GM11168 (cell line): ENCODE data around the gene SPATA31E1.
"Not testable (repeated sequence)": the region's sequence is repeated elsewhere in the genome, so short reads cannot be mapped to it uniquely, and the experiment has no call there.

Source experiments
- in situ Hi-C: fragments of 300-500 bp; cut with MboI; formaldehyde crosslinking; loops from one replicate; pipeline ENCODE4 v1.12.0; 2022; ENCODE audit warnings: low sequenced_read_pairs; ENCODE audit not compliant: unreplicated experiment

The SPATA31E1 gene

DNA sequence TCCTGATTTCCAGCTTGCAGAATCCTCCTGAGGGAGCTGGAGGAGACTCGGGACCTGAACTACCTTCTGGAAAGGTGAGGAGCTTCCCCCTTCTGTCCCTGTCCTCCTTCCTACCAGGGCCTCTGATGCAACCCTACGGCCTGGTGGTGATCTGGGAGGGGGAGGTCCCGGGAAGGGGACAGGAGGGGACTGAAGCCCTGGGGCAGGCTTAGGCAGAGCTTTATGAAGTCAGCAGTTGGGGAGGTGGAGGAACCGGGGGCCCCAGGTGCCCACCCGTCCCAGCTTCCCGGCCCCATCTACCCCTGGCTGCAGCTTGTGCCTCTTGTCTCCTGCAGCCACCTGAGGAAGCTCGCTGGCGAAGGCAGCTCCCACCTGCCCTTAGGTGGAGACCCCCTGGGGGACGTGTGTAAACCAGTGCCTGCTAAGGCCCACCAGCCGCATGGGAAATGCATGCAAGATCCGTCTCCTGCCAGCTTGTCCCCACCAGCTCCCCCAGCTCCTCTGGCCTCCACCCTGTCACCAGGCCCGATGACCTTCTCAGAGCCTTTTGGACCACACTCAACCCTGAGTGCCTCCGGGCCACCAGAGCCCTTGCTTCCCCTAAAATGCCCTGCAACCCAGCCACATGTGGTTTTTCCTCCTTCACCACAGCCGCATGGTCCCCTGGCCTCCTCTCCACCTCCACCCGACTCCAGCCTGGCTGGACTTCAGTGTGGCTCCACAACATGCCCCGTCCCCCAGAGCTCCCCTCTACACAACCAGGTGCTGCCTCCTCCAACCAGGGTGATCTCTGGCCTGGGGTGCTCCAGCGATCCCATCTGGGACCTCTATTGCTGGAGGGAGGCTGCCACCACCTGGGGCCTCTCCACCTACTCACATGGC is 2.1 kb downstream of the SPATA31E1 start:
- in situ Hi-C loops: no loop called here

DNA sequence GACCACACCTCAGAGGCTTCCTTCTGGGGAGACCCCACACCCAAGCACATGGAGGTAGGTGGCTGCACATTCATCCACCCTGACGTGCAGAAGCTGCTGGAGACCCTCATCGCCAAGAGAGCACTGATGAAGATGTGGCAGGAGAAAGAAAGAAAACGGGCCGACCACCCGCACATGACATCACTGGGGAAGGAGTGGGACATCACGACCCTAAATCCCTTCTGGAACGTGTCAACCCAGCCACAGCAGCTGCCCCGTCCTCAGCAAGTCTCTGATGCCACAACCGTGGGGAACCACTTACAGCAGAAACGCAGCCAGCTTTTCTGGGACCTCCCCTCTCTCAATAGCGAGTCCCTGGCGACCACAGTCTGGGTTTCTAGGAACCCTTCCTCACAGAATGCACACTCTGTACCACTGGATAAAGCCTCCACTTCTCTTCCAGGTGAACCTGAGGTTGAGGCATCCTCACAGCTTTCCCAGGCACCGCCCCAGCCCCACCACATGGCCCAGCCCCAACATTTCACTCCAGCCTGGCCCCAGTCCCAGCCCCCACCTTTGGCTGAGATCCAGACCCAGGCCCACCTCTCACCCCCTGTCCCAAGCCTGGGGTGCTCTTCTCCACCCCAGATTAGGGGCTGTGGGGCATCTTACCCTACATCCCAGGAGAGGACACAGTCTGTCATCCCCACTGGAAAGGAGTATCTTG is 3.0 kb downstream of the SPATA31E1 start:
- in situ Hi-C loops: no loop called here

DNA sequence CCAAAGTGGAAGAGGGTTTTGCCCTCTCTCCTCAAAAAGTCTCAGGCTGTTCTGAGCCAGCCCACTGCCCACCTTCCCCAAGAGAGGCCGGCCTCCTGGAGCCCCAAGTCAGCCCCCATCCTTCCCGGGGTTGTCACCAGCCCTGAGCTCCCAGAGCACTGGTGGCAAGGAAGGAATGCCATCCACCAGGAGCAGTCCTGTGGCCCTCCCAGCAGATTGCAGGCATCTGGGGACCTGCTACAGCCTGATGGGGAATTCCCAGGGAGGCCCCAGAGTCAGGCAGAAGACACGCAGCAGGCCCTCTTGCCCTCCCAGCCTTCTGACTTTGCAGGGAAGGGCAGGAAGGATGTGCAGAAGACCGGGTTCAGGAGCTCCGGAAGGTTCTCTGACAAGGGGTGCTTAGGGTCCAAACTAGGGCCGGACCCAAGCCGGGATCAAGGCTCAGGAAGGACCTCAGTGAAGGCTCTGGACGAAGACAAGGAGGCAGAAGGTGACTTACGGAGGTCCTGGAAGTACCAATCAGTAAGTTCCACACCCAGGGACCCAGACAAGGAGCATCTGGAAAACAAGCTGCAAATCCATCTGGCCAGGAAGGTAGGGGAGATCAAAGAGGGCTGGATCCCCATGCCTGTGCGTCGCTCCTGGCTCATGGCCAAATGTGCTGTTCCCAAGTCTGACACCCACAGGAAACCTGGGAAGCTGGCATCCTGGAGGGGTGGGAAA is 3.7 kb downstream of the SPATA31E1 start:
- in situ Hi-C loops: no loop called here

DNA sequence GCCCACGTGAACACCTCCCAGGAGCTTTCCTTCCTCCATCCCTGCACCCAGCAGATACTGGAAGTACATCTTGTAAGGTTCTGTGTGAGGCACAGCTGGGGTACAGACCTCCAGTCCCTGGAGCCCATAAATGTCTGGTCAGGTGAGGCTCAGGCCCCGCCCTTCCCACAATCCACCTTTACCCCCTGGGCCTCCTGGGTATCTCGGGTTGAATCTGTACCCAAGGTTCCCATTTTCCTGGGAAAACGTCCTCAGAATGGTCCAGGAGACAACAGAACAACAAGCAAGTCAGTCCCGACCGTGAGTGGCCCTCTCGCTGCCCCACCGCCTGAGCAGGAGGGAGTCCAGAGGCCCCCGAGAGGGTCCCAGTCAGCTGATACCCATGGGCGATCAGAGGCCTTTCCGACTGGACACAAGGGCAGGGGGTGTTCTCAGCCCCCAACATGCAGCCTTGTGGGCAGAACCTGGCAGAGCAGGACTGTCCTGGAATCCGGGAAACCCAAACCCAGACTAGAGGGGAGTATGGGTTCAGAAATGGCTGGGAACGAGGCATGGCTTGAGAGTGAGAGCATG is 4.3 kb downstream of the SPATA31E1 start:
- in situ Hi-C loops: no loop called here

DNA sequence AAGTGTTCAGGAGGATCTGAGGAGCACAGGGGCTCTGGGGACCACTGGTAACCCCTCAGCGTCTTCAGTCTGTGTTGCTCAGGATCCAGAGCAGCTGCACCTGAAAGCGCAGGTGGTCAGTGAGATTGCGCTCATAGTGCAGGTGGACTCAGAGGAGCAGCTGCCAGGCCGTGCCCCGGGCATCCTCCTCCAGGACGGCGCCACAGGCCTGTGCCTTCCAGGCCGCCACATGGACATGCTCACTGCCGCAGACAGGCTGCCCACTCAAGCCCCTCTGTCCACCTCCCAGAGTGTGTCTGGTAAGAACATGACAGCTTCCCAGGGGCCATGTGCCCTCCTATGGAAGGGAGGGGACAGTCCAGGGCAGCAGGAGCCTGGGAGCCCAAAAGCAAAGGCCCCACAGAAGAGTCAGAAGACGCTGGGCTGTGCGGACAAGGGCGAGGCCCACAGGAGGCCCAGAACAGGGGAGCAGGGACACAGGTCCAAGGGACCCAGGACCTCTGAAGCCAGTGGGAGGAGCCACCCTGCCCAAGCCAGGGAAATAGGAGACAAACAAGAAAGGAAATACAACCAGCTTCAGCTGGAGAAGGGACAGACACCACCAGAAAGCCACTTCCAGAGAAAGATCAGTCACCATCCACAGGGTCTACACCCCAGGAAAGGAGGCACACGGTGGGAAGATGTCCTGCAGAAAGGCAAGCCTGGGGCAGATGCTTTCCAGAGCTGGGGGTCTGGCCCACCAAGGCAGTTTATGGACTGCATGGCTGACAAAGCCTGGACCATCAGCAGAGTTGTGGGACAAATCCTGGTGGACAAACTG is 5.2 kb downstream of the SPATA31E1 start:
- in situ Hi-C loops: no loop called here

DNA sequence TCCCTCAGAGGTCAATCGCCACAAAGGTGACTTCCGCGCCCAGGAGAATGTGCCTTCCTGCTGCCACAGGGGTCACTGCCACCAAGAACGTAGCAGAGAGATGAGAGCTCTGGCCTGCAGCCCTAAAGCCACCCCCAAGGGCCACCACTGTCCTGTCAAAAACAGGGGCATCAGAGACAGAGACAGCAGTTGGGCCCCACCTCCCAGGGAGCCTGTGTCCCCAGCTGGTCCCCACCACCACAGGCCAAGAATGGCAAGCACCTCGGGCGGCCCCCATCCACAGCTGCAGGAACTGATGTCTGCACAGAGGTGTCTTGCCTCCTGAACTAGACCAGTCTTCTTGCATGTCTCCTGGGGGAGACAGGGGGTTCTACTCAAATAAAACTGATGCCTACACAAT is 5.8 kb downstream of the SPATA31E1 start:
- in situ Hi-C loops: no loop called here

DNA sequence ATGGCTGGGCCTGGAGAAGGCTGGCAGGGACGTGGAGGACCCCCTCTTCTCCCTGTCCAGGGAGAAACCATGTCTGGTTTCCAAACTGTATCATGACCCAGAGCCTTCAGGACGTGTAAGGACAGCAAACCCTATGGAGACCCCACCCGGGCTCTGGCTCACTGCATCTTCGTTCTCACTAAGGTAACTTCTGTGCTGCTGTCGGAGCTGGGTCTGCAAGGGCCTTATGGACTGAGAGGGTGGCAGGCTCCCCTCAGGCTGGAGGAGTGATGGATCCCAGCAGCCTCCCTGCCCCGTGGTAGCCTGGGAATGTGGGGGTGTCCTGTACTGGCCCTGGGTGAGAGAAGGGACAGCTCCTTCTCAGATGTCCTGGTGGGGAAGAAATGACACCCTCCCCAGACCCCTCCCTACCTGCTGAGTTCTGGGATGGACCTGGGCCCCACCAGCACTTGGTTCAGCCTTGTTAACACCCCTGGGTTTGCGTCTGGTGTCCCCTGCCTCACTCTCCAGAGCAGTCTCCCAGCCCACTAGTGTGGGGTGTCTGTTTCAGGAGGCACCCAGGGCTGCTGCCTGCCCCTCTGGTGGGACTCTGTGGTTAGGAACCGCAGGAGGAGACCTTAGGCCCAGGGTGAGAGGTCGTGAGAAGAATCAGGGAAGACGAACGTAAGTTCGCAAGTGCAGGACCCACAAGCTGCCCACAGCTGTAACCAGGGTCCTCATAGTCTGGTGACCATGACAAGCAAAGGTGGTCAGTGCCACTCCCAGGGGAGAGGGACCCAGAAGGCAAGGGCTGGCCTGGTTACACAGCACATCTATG is 6.6 kb downstream of the SPATA31E1 start:
- in situ Hi-C loops: no loop called here

DNA sequence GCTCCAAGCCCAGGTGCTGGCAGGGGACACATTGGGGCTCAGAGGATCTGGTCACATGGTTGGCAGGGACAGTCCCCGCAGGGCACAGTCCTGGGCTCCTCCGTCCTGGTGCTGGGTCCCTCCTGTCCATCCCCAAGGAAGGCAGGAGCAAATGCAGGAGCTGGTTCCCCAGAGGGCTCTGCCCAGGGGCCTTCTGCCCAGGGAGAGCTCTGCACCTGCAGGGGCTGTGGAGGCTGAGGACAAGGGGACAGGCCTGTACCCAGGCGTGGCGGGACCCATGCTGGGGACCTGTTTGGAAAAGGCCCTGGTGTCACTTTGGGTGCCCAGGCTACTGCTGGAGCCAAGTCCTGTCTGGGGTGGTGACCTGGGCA is 7.2 kb downstream of the SPATA31E1 start:
- in situ Hi-C loops: no loop called here

DNA sequence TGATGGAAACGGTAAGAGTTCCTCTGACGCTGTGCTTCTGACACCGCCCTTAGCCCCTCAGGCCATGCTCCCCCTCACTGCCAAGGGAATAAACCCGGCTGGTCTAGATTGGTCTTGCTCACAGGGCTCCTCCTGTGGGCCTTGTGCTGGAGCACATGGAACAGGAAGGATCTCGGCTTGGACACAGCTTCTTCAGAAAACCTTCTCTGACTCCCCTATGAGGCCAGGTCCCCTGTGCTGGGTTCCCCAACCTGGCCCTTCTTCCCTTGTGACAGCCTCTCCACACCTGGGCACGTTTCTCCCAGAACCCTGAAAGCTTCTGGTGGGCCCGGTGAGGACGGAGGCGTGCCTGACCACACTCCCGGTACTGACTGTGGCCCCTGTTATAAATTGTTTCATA is 8.2 kb downstream of the SPATA31E1 start:
- in situ Hi-C loops: no loop called here

DNA sequence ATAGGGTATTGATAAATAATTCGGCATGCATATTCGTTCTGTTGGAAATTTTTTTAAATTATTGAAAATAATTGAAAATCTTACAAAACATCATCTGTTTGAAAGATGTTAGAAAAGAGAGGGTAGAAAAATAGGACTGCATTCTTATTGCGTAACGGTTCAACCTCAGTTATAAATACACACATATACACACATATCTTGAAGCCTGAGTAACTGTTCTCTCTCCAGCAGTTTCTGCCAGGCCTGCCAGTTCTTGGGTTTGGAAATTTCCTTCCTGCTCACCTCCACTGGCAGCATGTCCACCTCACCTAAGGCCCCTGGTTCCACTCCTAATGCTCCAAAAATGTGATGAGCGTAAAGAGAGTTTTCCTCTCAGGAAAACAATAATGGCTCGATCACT is 9.1 kb downstream of the SPATA31E1 start:
- in situ Hi-C loops: no loop called here

DNA sequence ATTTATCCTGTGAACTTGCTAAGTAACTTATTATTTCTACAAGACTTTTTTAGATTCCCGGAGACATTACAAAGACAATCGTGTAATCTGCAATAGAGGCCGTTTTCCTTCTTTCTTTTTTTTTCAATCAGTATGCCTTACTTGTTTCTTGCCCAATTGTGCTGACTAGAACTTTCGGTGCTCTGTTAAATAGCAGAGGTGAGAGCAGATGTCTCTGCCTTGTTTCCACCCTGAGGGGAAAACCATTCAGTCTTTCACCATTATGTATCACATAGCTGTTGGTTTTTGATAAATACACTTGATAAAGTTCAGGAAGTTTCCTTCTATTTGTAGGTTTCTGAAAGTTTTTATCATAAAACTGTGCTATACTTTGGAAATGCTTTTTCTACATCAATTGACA is 10.3 kb downstream of the SPATA31E1 start:
- in situ Hi-C loops: no loop called here

DNA sequence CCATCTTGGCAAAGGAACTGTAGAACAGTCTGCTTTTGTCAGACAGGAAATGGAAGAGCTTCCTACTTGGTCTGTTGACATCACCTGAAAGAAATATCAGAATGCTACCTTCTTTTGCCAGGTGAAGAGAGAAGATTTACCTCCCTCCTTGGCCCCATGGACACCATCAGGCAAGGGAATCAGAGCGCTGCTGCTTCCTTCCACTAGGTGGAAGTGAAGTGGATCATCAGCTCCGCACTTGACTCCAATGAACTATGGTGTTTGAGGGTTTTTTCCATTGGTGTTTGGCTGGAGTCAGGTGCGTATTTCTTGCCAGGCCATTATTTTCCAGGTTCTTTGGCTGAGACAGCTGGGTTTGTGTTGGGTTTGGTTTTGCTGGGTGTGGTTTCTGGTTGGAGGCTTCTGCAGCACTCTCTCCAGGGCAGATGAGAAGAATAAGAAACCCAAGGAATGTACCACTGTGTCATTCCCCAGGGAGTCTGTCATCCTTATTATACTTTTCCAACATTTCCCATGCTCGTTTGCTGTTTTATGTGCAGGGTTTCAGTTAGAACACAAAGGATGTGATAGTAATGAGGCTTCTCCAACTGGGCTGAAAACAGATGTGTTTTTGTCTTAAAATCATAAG is 12.4 kb downstream of the SPATA31E1 start:
- in situ Hi-C loops: no loop called here

DNA sequence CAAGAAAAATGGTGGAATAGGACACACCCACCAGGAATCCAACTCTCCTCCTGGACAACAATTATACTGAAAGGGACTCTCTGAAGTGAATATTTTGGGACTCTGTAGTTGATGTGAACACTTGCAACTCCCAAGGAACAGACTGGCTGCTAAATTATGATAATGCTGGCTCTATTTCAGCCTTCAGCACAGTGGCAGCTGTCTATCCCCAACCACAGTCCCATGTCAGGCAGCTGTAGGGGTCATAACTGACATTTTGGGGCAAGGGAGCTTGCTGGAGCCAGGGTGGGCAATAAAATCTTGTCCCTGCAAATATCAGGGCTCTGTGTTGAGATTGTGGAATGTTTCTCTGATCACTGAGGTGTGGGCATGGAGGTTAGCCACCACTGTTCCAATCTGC is 14.2 kb downstream of the SPATA31E1 start:
- in situ Hi-C loops: no loop called here

DNA sequence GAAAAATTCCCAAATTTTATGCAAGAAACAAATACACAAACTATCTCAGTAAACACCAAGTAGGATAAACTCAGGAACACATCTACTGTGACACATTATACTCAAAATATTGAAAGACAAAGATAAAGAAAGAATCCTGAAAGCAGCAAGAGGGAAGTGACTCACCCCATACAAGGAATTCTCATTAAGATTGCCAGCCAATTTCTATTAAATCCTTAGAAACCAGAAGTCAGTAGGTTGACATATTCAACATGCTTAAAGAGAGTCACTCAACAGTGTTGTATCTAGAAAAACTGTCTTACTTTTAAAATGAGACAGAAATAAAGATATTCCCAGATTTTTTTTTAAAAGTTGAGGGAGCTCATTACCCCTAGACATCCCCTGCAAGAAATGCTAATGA is 15.5 kb downstream of the SPATA31E1 start:
- in situ Hi-C loops: no loop called here

DNA sequence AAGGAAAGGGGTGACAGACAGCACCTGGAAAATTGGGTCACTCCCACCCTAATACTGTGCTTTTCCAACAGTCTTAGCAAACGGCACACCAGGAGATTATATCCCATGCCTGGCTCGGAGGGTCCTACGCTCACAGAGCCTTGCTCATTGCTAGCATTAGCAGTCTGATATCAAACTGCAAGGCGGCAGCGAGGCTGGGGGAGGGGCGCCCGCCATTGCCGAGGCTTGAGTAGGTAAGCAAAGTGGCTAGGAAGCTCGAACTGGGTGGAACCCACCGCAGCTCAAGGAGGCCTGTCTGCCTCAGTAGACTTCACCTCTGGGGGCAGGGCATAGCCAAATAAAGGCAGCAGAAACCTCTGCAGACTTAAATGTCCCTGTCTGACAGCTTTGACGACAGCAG is 19.7 kb downstream of the SPATA31E1 start:
- in situ Hi-C loops: not testable (repeated sequence)

DNA sequence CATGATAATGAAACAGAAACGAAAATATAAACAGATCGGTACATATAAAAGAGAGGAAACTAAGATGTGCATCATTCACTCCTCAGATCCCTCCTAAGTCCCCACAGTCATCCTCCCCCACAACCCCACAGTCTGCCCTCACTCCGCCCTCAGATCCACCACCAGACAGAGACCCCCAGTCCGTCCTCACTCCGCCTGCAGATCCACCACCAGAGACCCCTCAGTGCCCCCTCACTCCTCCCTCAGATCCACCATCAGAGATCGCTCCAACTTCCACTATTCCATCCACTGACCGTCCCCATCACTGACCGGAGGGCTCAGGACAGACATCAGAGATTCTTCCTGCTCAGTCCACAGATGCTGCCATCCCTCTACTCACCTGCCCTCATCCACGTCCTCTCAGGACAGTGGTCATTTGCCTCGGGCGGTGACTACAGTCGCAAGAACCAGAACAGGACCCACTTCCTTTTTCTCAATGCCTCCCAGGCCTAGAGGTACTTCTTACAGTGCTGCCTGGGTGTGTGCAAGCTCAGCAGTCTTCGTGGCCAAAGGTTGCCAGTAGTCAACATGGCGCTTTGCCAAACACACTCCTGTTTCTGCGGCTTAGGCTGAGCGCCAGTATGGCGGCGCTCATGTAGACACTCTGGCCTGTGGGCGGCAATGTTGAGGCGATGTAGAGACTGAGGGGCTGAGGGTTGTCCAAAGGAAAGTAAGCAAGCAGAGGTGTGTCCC is 26.8 kb downstream of the SPATA31E1 start:
- in situ Hi-C loops: loop anchor here (10.0 kb wide), 1 partner anchor 225 kb away; the partner anchor contains the start of gene SPATA31C2

DNA sequence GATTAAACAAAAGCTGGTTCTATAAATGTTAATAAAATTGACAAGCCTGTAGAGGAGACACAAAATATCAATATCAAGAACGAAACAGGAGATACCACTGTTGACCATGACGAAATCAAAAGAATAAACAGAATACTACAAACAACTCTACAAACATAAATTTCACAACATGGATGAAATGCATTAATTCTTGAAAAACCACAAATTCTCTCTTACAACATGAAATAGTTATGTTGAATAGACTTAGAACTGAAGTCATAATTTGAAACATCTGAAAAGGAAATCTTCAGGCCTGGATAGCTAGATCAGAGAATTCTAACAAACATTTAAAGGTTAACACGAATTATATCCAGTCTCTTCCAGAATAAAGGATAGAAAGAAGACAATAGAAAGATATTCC is 28.1 kb downstream of the SPATA31E1 start:
- in situ Hi-C loops: loop anchor here (10.0 kb wide), 1 partner anchor 224 kb away; the partner anchor contains the start of gene SPATA31C2

DNA sequence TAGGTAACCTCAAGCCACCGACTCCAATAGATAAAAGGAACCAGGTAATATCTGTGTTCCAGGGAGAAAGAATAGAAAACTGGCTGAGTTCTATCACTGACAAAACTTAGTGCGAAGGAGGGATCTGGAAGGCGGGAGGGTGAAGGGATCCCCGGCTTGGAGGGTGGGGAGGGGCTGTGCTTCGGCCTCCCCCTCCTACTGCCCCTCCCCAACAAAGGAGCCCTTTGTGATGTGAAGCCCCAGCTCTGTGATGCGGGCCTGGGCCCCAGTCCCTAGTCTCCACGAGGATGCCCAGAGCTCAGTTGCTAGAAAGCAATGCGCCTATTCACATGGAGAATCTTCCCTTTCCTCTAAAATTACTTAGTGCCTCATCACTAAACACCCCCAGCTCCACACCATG is 35.0 kb downstream of the SPATA31E1 start, which contains the start of gene SPATA31C1:
Gene SPATA31C1, plus strand, starts transcription at position 301 of the 400 bp plus-strand sequence.
- in situ Hi-C loops: loop anchor here (10.0 kb wide), 1 partner anchor 217 kb away; the partner anchor contains the start of gene SPATA31C2
